ENCODE data around the gene ENDOV. TPM values are rescaled to one million over a fixed set of nuclear protein-coding genes. Genes with fewer than 3 reads are reported as not detected.

ENDOV gene
- total RNA-seq, 4 donors from 2014 or later: 6.9 to 16.6 (median 8.1) TPM

- ATAC-seq (ENCODE audit: low FRiP score) (no peak), DNase-seq (ENCODE audit: low spot score) (no peak)
- TF ChIP-seq, protein P1, sequence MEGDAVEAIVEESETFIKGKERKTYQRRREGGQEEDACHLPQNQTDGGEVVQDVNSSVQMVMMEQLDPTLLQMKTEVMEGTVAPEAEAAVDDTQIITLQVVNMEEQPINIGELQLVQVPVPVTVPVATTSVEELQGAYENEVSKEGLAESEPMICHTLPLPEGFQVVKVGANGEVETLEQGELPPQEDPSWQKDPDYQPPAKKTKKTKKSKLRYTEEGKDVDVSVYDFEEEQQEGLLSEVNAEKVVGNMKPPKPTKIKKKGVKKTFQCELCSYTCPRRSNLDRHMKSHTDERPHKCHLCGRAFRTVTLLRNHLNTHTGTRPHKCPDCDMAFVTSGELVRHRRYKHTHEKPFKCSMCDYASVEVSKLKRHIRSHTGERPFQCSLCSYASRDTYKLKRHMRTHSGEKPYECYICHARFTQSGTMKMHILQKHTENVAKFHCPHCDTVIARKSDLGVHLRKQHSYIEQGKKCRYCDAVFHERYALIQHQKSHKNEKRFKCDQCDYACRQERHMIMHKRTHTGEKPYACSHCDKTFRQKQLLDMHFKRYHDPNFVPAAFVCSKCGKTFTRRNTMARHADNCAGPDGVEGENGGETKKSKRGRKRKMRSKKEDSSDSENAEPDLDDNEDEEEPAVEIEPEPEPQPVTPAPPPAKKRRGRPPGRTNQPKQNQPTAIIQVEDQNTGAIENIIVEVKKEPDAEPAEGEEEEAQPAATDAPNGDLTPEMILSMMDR (IDR thresholded peaks at IDR 0.05): no peak
These were observed 34.4 kb upstream of the ENDOV start for GRCh38 chr17:80380555-80381002.

DNA sequence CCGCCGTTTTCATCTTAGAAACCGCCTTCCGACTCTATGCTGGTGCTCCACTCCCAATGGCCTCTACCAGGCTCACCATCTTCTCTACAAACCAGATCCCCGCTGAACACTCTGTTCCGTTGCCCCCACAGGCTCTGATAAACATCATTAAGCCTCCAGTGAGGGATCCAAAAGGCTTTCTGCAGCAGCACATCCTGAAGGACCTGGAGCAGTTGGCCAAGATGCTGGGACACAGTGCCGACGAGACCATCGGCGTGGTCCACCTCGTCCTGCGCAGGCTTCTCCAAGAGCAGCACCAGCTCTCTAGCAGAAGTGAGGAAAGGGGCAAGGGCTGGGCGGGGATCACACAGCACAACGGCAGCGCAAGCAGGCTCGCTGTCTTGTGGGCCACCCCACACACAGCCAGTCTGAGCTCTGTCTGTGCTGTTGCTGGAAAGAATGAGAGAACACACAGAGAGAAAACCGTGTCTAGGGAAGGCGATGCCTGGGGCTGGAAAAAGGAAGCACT lies 33.5 kb upstream of the ENDOV start:
- no peak for DNase-seq (ENCODE audit: low spot score)
- TF ChIP-seq, protein P1 (IDR thresholded peaks at IDR 0.05): no peak
- no peak for ATAC-seq (ENCODE audit: low FRiP score)

GRCh38 chr17:80382446-80382845 lies 32.5 kb upstream of the ENDOV start:
- TF ChIP-seq, protein P1 (IDR thresholded peaks at IDR 0.05): no peak
- no peak for ATAC-seq (ENCODE audit: low FRiP score)
- no peak for DNase-seq (ENCODE audit: low spot score)

DNA sequence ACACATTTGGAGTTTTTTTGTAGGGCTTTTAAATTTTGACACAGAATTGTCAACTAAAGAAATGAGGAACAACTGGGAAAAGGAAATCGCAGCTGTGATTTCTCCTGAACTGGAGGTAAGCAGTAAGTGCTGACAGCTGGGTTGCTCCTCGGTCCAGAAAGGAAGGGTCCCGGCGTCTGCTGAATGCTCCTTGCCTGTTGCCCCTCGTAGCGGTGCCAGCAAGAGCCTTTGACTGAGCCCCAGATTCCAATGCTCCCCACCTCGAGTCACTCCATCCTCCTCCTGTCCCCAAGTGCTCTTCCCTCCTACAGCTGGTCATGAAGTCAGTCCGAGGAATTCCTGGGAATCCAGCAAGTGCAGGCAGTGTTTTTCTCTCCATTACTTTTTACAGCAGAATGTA lies 32.0 kb upstream of the ENDOV start:
- TF ChIP-seq, protein P1 (IDR thresholded peaks at IDR 0.05): no peak
- DNase-seq (ENCODE audit: low spot score): no peak
- ATAC-seq (ENCODE audit: low FRiP score): no peak

GRCh38 chr17:80384078-80384960 lies 30.6 kb upstream of the ENDOV start:
- TF ChIP-seq, protein P1 (IDR thresholded peaks at IDR 0.05): no peak
- no peak for ATAC-seq (ENCODE audit: low FRiP score)
- DNase-seq (ENCODE audit: low spot score): no peak

DNA sequence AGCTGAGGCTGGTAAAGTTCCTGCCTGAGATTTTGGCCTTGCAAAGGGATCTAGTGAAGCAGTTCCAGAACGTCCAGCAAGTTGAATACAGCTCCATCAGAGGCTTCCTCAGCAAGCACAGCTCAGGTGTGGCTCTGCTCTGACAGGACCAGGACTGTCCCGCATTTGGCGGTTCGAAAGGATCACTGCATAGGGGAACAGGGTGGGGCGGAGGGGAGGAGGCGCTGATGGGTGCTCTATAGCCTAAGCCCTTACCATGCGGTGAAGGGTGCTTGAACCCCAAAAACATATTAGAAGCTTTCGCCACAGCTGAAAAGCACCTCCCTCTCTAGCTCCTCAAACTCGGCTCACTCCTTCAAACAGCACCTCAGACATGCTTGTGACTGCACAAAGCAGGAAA lies 29.9 kb upstream of the ENDOV start:
- TF ChIP-seq, protein P1 (IDR thresholded peaks at IDR 0.05): no peak
- ATAC-seq (ENCODE audit: low FRiP score): no peak
- no peak for DNase-seq (ENCODE audit: low spot score)

- DNase-seq (ENCODE audit: low spot score) (no peak), ATAC-seq (ENCODE audit: low FRiP score) (no peak)
- TF ChIP-seq, protein P1 (IDR thresholded peaks at IDR 0.05): no peak
These were observed 28.6 kb upstream of the ENDOV start for GRCh38 chr17:80386341-80386740.

Measured in omental fat pad (tissue), 4 donors.